GM18868 (cell line): ENCODE results near the gene TOMM20L.

ENCODE experiments used
- ATAC-seq: cut with Tn5 transposase; IDR thresholded peaks from one replicate; pipeline ENCODE4 v1.9.1; 2021; ENCODE audit warnings: mild to moderate bottlenecking, moderate library complexity; ENCODE audit not compliant: unreplicated experiment

TOMM20L gene

GRCh38 chr14:58426670-58427280, 31.0 kb downstream of the TOMM20L start:
- ATAC-seq: peak; percentile 38

GRCh38 chr14:58427281-58428117, 31.8 kb downstream of the TOMM20L start, which contains the start of the genes KIAA0586 and TIMM9:
Gene KIAA0586, plus strand, starts transcription at chr14:58427719. Its CDS starts 546 bp downstream, at chr14:58428265.
Gene TIMM9, minus strand, starts transcription at chr14:58427531. Its CDS starts 15,586 bp downstream, at chr14:58411945.
- peak; percentile 90 for ATAC-seq

GRCh38 chr14:58428118-58428683, 32.5 kb downstream of the TOMM20L start:
- ATAC-seq: no peak

GRCh38 chr14:58430156-58430555, 34.4 kb downstream of the TOMM20L start:
- no peak for ATAC-seq

- no peak for ATAC-seq
Measured at GRCh38 chr14:58439476-58439875, 43.7 kb downstream of the TOMM20L start.

- ATAC-seq: no peak
Measured at GRCh38 chr14:58444627-58445026, 48.9 kb downstream of the TOMM20L start.

GRCh38 chr14:58455593-58456265, 60.0 kb downstream of the TOMM20L start:
- no peak for ATAC-seq
